ENCODE measurements around the gene HECA.
"Not testable (repeated sequence)": the region's sequence is repeated elsewhere in the genome, so short reads cannot be mapped to it uniquely, and the experiment has no call there.

The HECA gene

DNA sequence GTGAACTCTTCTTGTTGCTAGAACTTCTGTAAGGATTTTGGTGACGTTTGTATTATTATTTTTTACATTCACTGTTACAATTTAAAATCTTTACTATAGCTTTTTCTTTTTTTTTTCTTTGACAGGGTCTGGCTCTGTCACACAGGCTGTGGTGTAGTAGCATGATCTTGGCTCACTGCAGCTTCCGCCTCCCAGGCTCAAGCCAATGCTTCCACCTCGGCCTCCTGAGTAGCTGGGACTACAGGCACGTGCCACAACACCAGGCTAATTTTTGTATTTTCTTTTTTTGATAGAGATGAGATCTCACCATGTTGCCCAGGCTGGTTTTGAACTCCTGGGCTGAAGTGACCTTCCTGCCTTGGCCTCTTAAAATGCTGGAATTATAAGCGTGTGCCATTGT lies 21.2 kb downstream of the HECA start:
- DNase-seq (ENCODE audit: low spot score in 2 of 2) (no peak), ATAC-seq (replicated peaks; ENCODE audit: extremely low read depth, poor library complexity, severe bottlenecking) (no peak)
- Mint-ChIP-seq H3K4me3 (peak overlapping the region; percentile 25), H3K4me1 (peaks cover 70% of the 10 kb centered on the region), H3K27me3 (no peaks in the 10 kb centered on the region), H3K27ac (ENCODE audit: low read depth) (peak overlapping the region; percentile 76), H3K9me3 (no peaks in the 10 kb centered on the region), H3K36me3 (ENCODE audit: insufficient read depth) (peaks cover 34% of the 10 kb centered on the region)

DNA sequence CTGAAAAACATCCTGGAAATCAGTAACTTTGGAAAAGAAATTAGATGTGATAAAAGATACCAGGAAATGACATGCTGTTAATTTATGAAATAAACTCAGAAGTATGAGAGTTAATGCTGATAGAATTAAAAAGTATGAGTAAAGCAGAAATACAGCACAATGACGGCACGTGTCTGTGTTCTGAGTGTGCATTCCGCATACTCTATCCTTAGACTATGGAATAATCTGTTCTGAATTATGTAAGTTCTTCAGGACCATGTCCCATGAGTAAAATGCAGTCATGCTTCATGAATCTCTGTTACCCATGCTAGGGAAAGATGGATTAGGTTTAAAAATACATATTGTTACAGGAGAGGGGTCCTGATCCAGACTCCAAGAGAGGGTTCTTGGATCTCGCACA lies 21.7 kb downstream of the HECA start:
- H3K27me3 Mint-ChIP-seq = no peaks in the 10 kb centered on the region
- ATAC-seq (replicated peaks; ENCODE audit: extremely low read depth, poor library complexity, severe bottlenecking) = no peak
- peak overlapping the region; percentile 76 for H3K27ac Mint-ChIP-seq (ENCODE audit: low read depth)
- H3K36me3 Mint-ChIP-seq (ENCODE audit: insufficient read depth) = peaks cover 39% of the 10 kb centered on the region
- DNase-seq (ENCODE audit: low spot score in 2 of 2) = no peak
- no peaks in the 10 kb centered on the region for H3K9me3 Mint-ChIP-seq
- H3K4me3 Mint-ChIP-seq = peak overlapping the region; percentile 25
- H3K4me1 Mint-ChIP-seq = peaks cover 70% of the 10 kb centered on the region

DNA sequence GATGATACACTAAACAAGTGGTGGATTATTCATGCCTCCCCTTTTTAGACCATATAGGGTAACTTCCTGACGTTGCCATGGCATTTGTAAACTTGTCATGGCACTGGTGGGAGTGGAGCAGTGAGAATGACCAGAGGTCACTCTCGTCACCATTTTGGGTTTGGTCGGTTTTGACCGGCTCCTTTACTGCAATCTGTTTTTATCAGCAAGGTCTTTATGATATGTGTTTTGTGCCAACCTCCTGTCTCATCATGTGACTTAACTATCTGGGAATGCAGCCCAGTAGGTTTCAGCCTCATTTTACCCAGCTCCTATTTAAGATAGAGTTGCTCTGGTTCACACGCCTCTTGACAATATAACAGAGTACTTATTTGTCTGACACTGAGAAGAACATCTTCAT lies 22.2 kb downstream of the HECA start:
- DNase-seq (ENCODE audit: low spot score in 2 of 2); ATAC-seq (replicated peaks; ENCODE audit: extremely low read depth, poor library complexity, severe bottlenecking); H3K9me3 Mint-ChIP-seq; H3K27me3 Mint-ChIP-seq: not testable (repeated sequence)
- Mint-ChIP-seq H3K4me3 (peak overlapping the region; percentile 31), H3K27ac (ENCODE audit: low read depth) (peak overlapping the region; percentile 76), H3K36me3 (ENCODE audit: insufficient read depth) (peaks cover 42% of the 10 kb centered on the region), H3K4me1 (peaks cover 70% of the 10 kb centered on the region)

DNA sequence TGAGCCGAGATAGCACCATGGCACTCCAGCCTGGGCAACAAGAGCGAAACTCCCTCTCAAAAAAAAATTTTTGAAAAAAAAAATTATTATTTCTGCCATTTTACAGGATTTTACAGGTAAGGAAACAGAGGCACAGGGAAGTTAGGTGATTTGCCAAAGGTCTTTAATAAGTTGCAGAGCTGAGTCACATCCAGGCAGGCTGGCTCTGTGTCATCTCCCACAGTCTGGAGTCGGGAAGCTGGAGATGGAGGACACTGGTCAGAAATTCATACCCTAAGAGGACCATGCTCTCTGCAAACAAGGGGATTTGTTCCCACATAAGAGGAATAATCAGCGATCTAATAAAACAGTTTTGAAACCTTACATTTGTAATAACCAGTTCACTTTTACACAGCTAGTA lies 24.1 kb downstream of the HECA start:
- peak overlapping the region; percentile 64 for H3K4me3 Mint-ChIP-seq
- no peaks in the 10 kb centered on the region for H3K9me3 Mint-ChIP-seq
- H3K27me3 Mint-ChIP-seq = no peaks in the 10 kb centered on the region
- H3K4me1 Mint-ChIP-seq = peaks cover 79% of the 10 kb centered on the region
- peak overlapping the region; percentile 86 for H3K27ac Mint-ChIP-seq (ENCODE audit: low read depth)
- no peak for DNase-seq (ENCODE audit: low spot score in 2 of 2)
- H3K36me3 Mint-ChIP-seq (ENCODE audit: insufficient read depth) = peaks cover 51% of the 10 kb centered on the region
- no peak for ATAC-seq (replicated peaks; ENCODE audit: extremely low read depth, poor library complexity, severe bottlenecking)

DNA sequence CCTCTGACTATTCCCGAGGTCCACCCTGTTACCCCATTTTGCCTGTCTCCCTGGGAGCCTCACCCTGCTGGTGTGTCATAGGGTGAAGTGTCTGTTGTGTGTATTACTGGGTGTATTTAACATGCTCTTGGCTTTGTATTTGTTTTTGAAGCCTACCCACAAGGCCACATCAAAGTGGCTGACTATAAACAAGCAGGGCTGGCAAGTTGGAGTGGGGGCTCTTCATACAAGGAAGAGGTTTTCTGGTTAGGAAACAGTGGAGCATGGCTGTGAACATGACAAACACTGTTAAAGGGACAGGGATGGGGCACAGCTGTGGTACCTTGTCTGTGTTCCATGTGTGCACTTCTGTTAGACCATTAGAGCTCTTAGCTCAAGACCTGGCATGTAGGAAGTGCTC lies 26.3 kb downstream of the HECA start:
- Mint-ChIP-seq H3K27me3 (no peaks in the 10 kb centered on the region), H3K4me1 (peaks cover 79% of the 10 kb centered on the region), H3K36me3 (ENCODE audit: insufficient read depth) (peaks cover 57% of the 10 kb centered on the region), H3K9me3 (no peaks in the 10 kb centered on the region), H3K4me3 (peak overlapping the region; percentile 64), H3K27ac (ENCODE audit: low read depth) (peak overlapping the region; percentile 86)
- peak; percentile 82 for ATAC-seq (replicated peaks; ENCODE audit: extremely low read depth, poor library complexity, severe bottlenecking)
- DNase-seq (ENCODE audit: low spot score in 2 of 2) = peak; percentile 33 to 72

DNA sequence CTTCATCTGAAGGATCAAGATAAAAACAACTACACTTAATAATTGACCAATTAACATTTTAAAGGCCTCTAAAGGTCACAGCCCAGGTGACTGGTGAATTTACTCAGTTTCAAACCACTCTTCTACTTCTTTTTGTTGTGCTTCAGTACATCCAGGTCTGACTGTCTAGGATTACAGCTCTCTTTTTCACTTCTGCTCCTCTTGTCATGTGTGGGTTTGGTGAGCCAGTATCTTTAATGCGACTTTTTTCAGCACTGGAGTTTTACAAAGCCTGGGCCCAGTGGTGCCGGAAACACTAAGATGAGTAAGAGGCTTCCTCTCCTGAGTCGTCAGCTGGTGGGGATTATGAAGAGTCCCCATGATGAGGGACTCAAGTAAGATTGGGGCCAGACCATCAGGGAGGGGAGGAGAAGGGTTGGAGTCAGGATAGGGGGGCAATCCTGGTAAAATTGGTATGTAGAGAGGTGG lies 27.0 kb downstream of the HECA start:
- peak; percentile 68 for ATAC-seq (replicated peaks; ENCODE audit: extremely low read depth, poor library complexity, severe bottlenecking)
- no peaks in the 10 kb centered on the region for H3K27me3 Mint-ChIP-seq
- H3K36me3 Mint-ChIP-seq (ENCODE audit: insufficient read depth) = peaks cover 56% of the 10 kb centered on the region
- no peaks in the 10 kb centered on the region for H3K9me3 Mint-ChIP-seq
- peaks cover 74% of the 10 kb centered on the region for H3K4me1 Mint-ChIP-seq
- DNase-seq (ENCODE audit: low spot score in 2 of 2) = peak in 1 of 2 donors; percentile 36
- H3K4me3 Mint-ChIP-seq = peak overlapping the region; percentile 64
- peak overlapping the region; percentile 86 for H3K27ac Mint-ChIP-seq (ENCODE audit: low read depth)

DNA sequence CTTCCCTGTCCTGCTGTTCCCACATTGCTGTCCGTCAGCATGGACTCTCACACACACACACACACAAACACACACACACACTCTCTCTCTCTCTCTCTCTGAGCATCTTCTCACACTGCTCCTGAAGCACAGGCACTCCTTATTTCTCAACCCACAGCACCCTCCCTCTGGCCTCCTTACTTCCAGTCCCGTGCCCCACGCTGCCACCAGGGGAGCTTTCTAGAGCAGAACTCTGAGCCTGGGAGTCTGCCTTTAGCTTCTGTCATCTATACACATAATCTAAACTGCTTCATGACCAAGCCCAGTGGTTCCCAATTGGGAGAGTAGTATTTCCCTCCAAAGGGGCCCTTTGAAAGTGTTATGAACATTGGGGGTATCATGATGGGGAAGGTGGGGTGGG lies 29.1 kb downstream of the HECA start:
- Mint-ChIP-seq H3K36me3 (ENCODE audit: insufficient read depth) (peaks cover 68% of the 10 kb centered on the region), H3K4me3 (peak overlapping the region; percentile 51), H3K9me3 (no peaks in the 10 kb centered on the region), H3K27me3 (no peaks in the 10 kb centered on the region), H3K27ac (ENCODE audit: low read depth) (peak overlapping the region; percentile 80), H3K4me1 (peaks cover 83% of the 10 kb centered on the region)
- DNase-seq (ENCODE audit: low spot score in 2 of 2) (no peak), ATAC-seq (replicated peaks; ENCODE audit: extremely low read depth, poor library complexity, severe bottlenecking) (no peak)

DNA sequence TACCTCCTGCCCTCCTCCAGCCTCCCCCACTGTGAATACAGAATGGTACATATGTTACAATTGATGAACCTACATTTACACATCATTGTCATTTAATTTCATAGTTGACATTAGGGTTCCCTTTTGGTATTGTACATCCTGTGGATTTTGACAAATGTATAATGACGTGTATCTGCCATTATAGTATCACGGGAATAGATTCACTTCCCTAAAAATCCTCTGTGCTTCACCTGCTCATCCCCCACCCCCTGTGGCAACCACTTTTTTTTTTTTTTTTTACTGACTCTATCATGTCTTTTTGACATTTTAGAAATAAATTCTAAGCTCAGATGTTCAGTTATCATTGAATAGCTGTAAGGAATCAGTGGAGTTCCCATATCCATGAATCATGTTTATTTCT lies 30.4 kb downstream of the HECA start:
- Mint-ChIP-seq H3K4me3 (no peak overlapping the region), H3K9me3 (no peaks in the 10 kb centered on the region), H3K27me3 (no peaks in the 10 kb centered on the region), H3K36me3 (ENCODE audit: insufficient read depth) (peaks cover 74% of the 10 kb centered on the region), H3K27ac (ENCODE audit: low read depth) (peak overlapping the region; percentile 80), H3K4me1 (peaks cover 88% of the 10 kb centered on the region)
- ATAC-seq (replicated peaks; ENCODE audit: extremely low read depth, poor library complexity, severe bottlenecking) = no peak
- no peak for DNase-seq (ENCODE audit: low spot score in 2 of 2)

DNA sequence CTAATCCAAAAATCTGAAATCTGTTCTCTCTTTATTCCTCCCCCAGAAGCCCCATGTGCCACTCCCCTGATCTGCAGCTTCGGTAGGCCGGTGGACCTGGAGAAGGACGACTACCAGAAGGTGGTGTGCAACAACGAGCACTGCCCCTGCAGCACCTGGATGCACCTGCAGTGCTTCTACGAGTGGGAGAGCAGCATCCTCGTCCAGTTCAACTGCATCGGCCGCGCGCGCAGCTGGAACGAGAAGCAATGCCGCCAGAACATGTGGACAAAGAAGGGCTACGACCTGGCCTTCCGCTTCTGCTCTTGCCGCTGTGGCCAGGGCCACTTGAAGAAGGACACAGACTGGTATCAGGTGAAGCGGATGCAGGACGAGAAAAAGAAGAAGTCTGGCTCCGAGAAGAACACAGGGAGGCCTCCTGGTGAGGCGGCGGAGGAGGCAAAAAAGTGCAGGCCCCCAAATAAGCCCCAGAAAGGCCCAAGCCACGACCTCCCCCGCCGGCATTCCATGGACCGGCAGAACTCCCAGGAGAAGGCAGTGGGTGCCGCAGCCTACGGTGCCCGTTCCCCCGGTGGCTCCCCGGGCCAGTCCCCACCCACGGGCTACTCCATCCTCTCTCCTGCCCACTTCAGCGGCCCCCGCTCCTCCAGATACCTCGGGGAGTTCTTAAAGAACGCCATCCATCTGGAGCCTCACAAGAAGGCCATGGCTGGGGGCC lies 31.5 kb downstream of the HECA start:
- Mint-ChIP-seq H3K27me3 (no peaks in the 10 kb centered on the region), H3K4me3 (no peak overlapping the region), H3K9me3 (no peaks in the 10 kb centered on the region), H3K36me3 (ENCODE audit: insufficient read depth) (peaks cover 72% of the 10 kb centered on the region), H3K27ac (ENCODE audit: low read depth) (no peak overlapping the region), H3K4me1 (peaks cover 88% of the 10 kb centered on the region)
- no peak for ATAC-seq (replicated peaks; ENCODE audit: extremely low read depth, poor library complexity, severe bottlenecking)
- no peak for DNase-seq (ENCODE audit: low spot score in 2 of 2)

DNA sequence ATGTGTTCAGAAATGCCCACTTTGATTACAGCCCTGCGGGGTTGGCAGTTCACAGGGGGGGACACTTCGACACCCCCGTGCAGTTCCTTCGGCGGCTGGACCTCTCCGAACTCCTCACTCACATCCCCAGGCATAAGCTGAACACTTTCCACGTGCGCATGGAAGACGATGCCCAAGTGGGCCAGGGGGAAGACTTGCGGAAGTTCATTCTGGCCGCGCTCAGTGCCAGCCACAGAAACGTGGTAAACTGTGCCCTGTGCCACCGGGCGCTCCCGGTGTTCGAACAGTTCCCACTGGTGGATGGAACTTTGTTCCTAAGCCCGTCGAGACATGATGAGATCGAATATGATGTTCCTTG lies 32.1 kb downstream of the HECA start:
- H3K36me3 Mint-ChIP-seq (ENCODE audit: insufficient read depth) = peaks cover 68% of the 10 kb centered on the region
- H3K4me3 Mint-ChIP-seq = no peak overlapping the region
- ATAC-seq (replicated peaks; ENCODE audit: extremely low read depth, poor library complexity, severe bottlenecking) = no peak
- no peaks in the 10 kb centered on the region for H3K9me3 Mint-ChIP-seq
- H3K4me1 Mint-ChIP-seq = peaks cover 85% of the 10 kb centered on the region
- DNase-seq (ENCODE audit: low spot score in 2 of 2) = no peak
- no peak overlapping the region for H3K27ac Mint-ChIP-seq (ENCODE audit: low read depth)
- H3K27me3 Mint-ChIP-seq = no peaks in the 10 kb centered on the region

DNA sequence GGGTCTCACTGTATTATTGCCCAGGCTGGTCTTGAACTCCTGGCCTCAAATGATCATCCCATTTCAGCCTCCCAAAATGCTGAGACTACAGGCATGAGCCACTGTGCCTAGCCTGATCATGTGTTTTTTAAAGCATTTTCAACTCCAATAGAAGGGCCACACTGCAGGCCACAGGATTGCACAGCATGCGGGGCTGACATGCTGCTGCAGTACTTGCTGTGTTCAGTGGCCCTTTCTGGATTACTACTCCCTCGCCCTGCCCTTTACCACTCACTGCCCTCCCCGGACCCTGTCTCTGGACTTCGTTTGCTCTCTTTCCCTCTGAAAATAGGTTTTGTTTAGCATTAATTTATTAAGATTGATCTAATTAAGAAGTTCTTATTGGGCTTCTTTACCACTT lies 37.3 kb downstream of the HECA start:
- Mint-ChIP-seq H3K27me3 (no peaks in the 10 kb centered on the region), H3K27ac (ENCODE audit: low read depth) (peak overlapping the region; percentile 64), H3K4me3 (peak overlapping the region; percentile 27), H3K4me1 (peaks cover 91% of the 10 kb centered on the region), H3K36me3 (ENCODE audit: insufficient read depth) (peaks cover 69% of the 10 kb centered on the region), H3K9me3 (no peaks in the 10 kb centered on the region)
- no peak for DNase-seq (ENCODE audit: low spot score in 2 of 2)
- ATAC-seq (replicated peaks; ENCODE audit: extremely low read depth, poor library complexity, severe bottlenecking) = no peak

DNA sequence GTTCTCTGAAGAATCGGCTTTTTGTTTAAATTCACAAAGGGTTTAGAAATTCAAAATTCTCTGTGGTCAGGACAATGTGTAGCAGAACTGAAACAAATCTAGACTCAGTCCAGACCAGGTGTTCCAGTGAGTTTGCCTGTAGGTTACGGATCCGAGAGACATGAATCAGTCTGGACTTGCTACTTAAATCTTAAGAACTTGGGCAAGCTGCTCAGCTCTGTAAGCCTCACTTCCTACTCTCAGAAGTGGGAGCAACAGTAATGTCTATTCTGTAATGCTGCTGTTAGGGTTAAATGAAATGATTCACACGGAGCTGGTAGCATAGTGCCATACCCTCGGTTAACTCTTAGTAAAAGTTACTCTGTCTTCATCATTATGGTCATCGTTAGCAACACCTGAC lies 37.7 kb downstream of the HECA start:
- H3K27me3 Mint-ChIP-seq = no peaks in the 10 kb centered on the region
- peak overlapping the region; percentile 27 for H3K4me3 Mint-ChIP-seq
- ATAC-seq (replicated peaks; ENCODE audit: extremely low read depth, poor library complexity, severe bottlenecking) = no peak
- peaks cover 69% of the 10 kb centered on the region for H3K36me3 Mint-ChIP-seq (ENCODE audit: insufficient read depth)
- peak overlapping the region; percentile 64 for H3K27ac Mint-ChIP-seq (ENCODE audit: low read depth)
- H3K9me3 Mint-ChIP-seq = no peaks in the 10 kb centered on the region
- H3K4me1 Mint-ChIP-seq = peaks cover 91% of the 10 kb centered on the region
- no peak for DNase-seq (ENCODE audit: low spot score in 2 of 2)

DNA sequence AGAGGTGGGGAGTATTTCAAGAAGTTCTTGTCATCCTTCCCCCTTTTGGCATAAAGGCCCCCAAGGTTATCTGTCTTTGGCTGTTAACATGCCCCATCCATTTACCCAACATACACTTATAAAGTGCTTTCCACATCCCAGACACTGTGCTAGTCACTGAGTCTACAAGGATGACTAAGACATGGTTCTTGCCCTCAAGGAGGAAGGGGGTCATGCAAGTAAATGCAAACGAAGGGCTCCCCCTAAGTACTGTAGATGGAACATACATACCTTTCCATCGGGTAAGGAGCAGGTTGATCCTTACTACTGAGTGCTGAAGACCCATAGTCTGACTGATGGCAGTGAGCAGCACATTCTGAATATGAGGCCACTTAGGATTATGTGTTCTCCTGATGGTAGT lies 38.3 kb downstream of the HECA start:
- Mint-ChIP-seq H3K27me3 (no peaks in the 10 kb centered on the region), H3K4me1 (peaks cover 90% of the 10 kb centered on the region), H3K27ac (ENCODE audit: low read depth) (peak overlapping the region; percentile 77), H3K4me3 (peak overlapping the region; percentile 45), H3K9me3 (no peaks in the 10 kb centered on the region), H3K36me3 (ENCODE audit: insufficient read depth) (peaks cover 68% of the 10 kb centered on the region)
- ATAC-seq (replicated peaks; ENCODE audit: extremely low read depth, poor library complexity, severe bottlenecking) = peak; percentile 58
- DNase-seq (ENCODE audit: low spot score in 2 of 2) = no peak
